Neural progenitor cell (in vitro differentiated cells): ENCODE measurements around the gene PSMB4.

Experiments
- EZH2 ChIP-seq: fragments of 200-600 bp; sonication (generic); IDR thresholded peaks from 2 replicates; pipeline ENCODE4 v1.6.1; 2017; ENCODE audit warnings: antibody characterized with exemption, mild to moderate bottlenecking, moderate library complexity
- EZH2phosphoT487 ChIP-seq: fragments of 200-600 bp; sonication (generic); IDR thresholded peaks from 2 replicates; pipeline ENCODE4 v1.6.1; 2017; ENCODE audit warnings: antibody characterized with exemption
- TF ChIP-seq, protein P1 (sequence below): fragments of 200-600 bp; sonication (generic); IDR thresholded peaks from 2 replicates; pipeline ENCODE4 v1.5.1; 2017; ENCODE audit warnings: antibody characterized with exemption, mild to moderate bottlenecking

DNA sequence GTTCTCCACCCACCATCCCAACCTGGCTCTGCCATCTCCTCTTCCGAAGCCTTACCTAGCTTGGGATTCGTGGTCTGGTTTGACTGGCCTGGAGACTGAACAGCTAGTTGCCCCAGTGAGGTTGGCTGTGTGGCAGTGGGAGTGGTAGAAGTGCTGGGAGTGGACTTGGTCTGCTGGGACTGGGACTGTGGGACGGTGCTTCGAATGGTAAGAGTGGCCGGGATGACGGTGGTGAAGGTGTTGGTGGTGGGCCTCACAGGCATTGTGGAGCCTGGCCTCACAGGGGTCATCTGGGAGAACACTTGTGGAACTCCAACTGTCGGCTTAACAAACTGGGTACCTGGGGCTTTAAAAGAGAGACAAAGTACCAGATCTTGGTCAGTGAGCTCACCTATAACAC is 28.7 kb downstream of the PSMB4 start:
- TF ChIP-seq, protein P1, sequence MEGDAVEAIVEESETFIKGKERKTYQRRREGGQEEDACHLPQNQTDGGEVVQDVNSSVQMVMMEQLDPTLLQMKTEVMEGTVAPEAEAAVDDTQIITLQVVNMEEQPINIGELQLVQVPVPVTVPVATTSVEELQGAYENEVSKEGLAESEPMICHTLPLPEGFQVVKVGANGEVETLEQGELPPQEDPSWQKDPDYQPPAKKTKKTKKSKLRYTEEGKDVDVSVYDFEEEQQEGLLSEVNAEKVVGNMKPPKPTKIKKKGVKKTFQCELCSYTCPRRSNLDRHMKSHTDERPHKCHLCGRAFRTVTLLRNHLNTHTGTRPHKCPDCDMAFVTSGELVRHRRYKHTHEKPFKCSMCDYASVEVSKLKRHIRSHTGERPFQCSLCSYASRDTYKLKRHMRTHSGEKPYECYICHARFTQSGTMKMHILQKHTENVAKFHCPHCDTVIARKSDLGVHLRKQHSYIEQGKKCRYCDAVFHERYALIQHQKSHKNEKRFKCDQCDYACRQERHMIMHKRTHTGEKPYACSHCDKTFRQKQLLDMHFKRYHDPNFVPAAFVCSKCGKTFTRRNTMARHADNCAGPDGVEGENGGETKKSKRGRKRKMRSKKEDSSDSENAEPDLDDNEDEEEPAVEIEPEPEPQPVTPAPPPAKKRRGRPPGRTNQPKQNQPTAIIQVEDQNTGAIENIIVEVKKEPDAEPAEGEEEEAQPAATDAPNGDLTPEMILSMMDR = no peak
- no peak for TF ChIP-seq EZH2phosphoT487
- no peak for TF ChIP-seq EZH2
